ENCODE results near the gene FTL.
"Not testable (repeated sequence)": the region's sequence is repeated elsewhere in the genome, so short reads cannot be mapped to it uniquely, and the experiment has no call there.

FTL gene

DNA sequence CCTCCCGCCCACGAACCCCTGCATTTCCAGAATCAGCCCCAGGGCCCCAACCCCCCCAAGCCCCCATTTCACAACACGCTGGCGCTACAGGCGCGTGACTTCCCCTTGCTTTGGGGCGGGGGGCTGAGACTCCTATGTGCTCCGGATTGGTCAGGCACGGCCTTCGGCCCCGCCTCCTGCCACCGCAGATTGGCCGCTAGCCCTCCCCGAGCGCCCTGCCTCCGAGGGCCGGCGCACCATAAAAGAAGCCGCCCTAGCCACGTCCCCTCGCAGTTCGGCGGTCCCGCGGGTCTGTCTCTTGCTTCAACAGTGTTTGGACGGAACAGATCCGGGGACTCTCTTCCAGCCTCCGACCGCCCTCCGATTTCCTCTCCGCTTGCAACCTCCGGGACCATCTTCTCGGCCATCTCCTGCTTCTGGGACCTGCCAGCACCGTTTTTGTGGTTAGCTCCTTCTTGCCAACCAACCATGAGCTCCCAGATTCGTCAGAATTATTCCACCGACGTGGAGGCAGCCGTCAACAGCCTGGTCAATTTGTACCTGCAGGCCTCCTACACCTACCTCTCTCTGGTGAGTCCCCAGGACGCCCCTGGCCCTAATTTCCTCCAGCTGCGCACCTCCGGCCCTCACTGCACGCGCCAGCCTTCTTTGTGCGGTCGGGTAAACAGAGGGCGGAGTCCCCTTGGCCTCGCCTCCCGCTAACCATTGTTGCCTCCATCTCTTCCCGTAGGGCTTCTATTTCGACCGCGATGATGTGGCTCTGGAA, at the start of gene FTL:
FTL (plus strand) TSS at position 270 of the 766 bp plus-strand sequence; CDS start at position 469, 199 bp downstream.
- DNase-seq, result peak; percentile 78

GRCh38 chr19:48915757-48916156, 49.4 kb upstream of the FTL start:
- DNase-seq, result no peak

- DNase-seq, result no peak
Observed at GRCh38 chr19:48918071-48918470, 47.0 kb upstream of the FTL start.

DNA sequence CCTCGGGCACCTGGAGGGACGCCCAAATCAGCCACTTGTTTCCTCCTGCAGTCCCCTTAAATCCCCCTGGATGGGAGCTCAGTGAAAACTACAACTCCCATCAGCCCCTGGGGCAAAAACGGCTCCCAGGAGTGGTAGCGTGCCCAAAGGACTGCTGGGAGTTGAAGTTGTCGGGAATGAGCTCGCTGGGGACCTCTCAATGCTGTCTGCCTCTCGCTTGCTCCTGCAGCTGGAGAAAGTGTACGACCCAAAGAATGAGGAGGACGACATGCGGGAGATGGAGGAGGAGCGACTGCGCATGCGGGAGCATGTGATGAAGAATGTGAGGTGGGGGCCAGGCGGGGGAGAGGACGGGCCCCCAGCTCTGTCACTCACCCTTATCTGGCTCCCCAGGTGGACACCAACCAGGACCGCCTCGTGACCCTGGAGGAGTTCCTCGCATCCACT, 46.3 kb upstream of the FTL start:
- no peak for DNase-seq

DNA sequence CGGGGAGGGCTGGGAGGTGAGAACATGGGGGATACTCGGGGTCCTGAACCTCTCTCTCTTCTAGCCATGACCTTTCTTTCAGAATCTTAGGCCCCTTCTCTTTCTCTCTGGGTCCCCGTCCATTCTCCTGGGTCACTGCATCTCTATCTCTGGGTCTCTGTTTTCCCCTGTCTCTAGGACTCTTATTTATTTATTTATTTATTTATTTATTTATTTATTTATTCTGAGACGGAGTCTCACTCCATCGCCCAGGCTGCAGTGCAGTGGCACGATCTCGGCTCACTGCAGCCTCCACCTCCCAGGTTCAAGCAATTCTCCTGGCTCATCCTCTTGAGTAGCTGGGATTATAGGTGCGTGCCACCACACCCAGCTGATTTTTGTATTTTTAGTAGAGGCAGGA, 45.8 kb upstream of the FTL start:
- not testable (repeated sequence) for DNase-seq

- no peak for DNase-seq
Observed at GRCh38 chr19:48920949-48921348, 44.2 kb upstream of the FTL start.

- no peak for DNase-seq
Observed at GRCh38 chr19:48921721-48922500, 43.2 kb upstream of the FTL start.

- no peak for DNase-seq
Observed at GRCh38 chr19:48922548-48923490, 42.3 kb upstream of the FTL start.

DNA sequence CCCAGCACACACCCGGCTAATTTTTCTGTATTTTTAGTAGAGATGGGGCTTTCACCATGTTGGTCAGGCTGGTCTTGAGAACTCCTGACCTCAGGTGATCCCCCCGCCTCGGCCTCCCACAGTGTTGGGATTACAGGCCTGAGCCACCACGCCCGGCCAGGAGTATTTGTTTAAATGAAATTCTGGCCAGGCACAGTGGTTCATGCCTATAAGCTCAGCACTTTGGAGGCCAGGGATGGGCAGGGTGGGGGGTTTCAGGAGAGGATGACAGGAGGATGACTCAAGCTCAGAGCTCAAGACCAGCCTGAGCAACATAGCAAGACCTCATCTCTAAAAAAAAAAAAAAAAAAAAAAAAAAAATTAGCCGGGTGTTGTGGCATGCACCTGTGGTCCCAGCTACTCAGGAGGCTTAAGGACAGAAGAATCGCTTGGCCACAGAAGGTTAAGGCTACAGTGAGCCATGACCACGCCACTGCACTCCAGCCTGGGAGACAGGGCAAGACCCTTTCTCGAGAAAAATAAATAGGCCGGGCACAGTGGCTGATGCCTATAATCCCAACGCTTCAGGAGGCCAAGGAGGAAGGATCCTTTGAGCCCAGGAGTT, 39.8 kb upstream of the FTL start:
- no peak for DNase-seq

- DNase-seq, result not testable (repeated sequence)
Observed at GRCh38 chr19:48925890-48926289, 39.2 kb upstream of the FTL start.

DNA sequence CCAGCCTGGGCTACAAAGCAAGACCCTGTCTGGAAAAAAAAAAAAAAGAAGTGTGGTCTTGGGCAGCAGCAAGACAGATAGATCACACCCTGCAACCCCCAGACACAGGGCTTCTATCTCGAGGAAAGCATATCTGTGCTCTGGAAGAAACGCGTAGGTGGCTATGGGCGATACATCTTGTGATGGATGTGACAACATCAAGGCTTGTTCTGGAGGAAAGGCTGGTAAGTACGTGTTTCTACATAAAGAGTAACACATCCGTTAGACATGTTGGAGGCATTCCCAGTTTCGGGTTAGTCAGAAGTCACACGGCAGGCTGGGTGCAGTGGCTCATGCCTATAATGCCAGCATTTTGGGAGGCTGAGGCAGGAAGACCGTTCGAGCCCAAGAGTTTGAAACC, 38.2 kb upstream of the FTL start:
- DNase-seq, result no peak

DNA sequence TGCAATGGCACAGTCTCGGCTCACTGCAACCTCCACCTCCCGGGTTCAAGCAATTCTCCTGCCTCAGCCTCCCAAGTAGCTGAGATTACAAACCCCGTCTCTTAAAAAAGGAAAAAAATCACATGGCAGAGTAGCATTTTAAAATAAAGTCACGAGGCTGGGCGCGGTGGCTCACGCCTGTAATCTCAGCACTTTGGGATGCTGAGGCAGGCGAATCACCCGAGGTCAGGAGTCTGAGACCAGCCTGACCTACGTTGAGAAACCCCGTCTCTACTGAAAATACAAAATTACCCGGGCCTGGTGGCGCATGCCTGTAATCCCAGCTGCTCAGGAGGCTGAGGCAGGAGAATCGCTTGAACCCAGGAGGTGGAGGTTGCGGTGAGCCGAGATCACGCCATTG, 37.4 kb upstream of the FTL start:
- DNase-seq, result not testable (repeated sequence)

DNA sequence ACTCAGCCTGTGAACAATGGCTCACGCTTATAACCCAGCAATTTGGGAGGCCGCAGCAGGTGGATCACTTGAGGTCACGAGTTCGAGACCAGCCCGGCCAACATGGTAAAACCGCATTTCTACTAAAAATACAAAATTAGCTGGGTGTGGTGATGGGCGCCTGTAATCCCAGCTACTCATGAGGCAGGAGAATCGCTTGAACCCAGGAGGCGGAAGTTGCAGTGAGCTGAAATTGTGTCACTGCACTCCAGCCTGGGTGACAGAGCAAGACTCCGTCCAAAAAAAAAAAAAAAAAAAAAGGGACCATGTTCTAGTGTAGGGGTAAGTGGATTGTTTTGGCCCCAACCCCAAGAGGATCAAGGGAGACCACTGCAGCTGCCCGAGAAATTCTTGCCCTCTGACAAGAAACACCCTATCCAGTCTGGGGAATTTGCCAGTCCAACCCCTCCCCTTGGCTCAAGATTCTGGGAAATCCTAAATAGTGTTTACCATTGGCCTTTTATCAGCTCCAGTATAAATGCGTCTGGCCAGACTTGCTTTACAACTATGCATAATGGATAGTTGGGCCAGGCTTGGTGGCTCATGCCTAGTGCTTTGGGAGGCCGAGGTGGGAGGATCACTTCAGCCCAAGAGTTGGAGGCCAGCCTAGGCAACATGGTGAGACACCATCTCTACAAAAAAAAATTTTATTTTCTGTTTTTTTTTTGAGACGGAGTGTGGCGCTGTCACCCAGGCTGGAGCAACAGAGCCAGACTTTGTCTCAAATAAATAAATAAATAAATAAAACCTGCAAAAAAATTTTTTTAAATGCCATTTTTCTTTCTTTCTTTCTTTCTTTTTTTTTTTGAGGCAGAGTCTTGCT, 36.7 kb upstream of the FTL start:
- no peak for DNase-seq

DNA sequence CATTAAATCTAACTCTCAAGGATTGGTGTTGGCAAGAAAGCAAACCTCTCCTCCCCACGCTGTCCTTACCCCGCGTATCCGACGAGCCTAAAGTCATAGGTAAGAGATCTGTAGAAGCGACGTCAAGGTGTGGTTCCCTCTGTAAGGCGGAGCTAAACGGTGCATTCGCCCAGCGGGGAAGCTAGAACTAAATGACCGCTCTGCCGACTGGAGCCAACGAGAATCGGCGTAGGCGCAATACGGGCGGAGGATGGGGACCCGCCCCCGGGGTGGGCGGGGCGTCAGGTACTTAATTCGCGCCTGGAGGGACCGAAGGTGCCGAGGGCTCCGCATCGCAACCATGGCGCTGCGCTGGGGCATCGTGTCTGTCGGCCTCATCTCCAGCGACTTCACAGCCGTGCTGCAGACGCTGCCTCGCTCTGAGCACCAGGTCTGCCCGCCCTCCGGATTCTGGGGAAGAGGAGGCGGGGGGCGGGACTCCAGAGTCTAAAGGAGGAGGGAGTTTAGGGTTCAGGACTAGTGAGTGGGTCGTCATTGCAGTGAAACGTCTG, 31.7 kb upstream of the FTL start, which contains the start of gene DHDH:
DHDH (plus strand) TSS at position 318 of the 551 bp plus-strand sequence; CDS start at position 341, 23 bp downstream.
- DNase-seq, result peak; percentile 45

GRCh38 chr19:48934837-48935236, 30.3 kb upstream of the FTL start:
- DNase-seq, result no peak

DNA sequence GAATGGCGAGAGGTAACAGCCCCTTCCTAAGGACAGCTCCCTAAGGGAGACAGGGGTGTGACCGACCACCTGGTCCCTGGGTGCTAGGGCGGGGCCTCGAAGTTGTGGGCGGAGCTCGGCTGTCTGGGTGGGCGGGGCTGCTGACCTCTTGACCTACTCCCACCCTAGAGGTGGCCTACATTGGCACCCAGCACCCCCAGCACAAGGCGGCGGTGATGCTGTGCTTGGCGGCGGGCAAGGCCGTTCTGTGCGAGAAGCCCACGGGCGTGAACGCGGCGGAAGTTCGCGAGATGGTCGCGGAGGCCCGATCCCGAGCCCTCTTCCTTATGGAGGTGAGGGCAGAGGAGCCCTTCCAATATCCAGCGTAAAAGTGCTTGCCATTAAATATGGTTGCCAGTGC, 29.2 kb upstream of the FTL start:
- DNase-seq, result no peak

- DNase-seq, result no peak
Observed at GRCh38 chr19:48938256-48938655, 26.9 kb upstream of the FTL start.

DNA sequence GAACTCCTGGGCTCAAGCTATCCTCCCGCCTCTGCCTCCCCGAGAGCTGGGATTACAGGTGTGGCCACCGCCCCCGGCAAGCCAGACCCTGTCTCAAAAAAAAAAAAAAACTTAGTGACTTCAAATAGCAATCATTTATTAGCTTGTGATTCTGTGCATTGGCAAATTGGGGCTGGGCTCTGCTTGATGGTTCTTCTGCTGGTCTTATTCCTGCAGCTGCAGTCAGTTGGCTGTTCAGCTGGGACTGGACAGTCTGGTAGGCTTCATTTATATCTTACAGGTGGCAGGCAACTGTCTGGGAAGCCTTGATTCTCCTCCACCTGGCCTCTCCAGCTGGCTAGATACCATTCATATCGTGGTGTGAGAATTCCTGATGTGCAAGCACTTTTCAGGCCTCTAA, 24.2 kb upstream of the FTL start:
- DNase-seq, result no peak

GRCh38 chr19:48943081-48943480, 22.0 kb upstream of the FTL start:
- no peak for DNase-seq

DNA sequence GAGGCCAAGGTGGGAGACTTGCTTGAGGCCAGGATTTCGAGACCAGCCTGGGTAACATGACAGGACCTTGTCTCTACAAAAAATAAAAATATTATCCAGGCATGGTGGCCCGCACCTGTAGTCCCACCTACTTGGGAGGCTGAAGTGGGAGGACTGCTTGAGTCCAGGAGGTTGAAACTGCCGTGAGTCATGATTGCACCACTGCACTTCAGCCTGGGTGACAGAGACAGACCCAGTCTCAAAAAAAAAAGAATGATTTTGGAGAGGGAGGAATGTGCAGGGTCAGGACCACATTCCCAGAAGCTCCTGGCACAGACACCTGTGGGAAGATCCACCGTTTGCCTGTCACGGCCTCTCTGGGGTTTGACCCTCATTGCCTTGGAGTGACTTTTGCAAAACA, 19.7 kb upstream of the FTL start:
- no peak for DNase-seq

GRCh38 chr19:48945817-48946216, 19.3 kb upstream of the FTL start:
- no peak for DNase-seq
